Hepatocyte (in vitro differentiated cells): Measurements from ENCODE around the gene RLF. TPM values are rescaled to one million over a fixed set of nuclear protein-coding genes. Genes with fewer than 3 reads are reported as not detected.

Experiments used
- DNase-seq: peaks from one replicate; pipeline ENCODE4 v3.0.0-alpha.2; 2016; ENCODE audit warnings: low spot score
- H2AFZ ChIP-seq: fragments of 200-600 bp; sonication (generic); 2 replicates; pipeline ENCODE4 v1.6.0; 2016; ENCODE audit warnings: antibody characterized with exemption, mild to moderate bottlenecking
- H3K27ac ChIP-seq: fragments of 200-600 bp; sonication (generic); 2 replicates; pipeline ENCODE4 v1.5.1; 2016; ENCODE audit warnings: mild to moderate bottlenecking
- H3K27me3 ChIP-seq: fragments of 200-600 bp; sonication (generic); 2 replicates; pipeline ENCODE4 v1.6.1; 2016
- H3K36me3 ChIP-seq: fragments of 200-600 bp; sonication (generic); replicated peaks from 2 replicates; pipeline ENCODE4 v1.5.1; 2016; ENCODE audit warnings: low read depth; ENCODE audit not compliant: insufficient read depth
- H3K4me1 ChIP-seq: fragments of 200-600 bp; sonication (generic); 2 replicates; pipeline ENCODE4 v1.5.1; 2016; ENCODE audit warnings: mild to moderate bottlenecking, moderate library complexity; ENCODE audit not compliant: insufficient read depth
- H3K4me2 ChIP-seq: fragments of 200-600 bp; sonication (generic); 2 replicates; pipeline ENCODE4 v1.6.0; 2016
- H3K4me3 ChIP-seq: fragments of 200-600 bp; sonication (generic); 2 replicates; pipeline ENCODE4 v1.5.1; 2016; ENCODE audit warnings: mild to moderate bottlenecking
- H3K79me2 ChIP-seq: fragments of 200-600 bp; sonication (generic); 2 replicates; pipeline ENCODE4 v1.6.0; 2017; ENCODE audit warnings: mild to moderate bottlenecking
- H3K9me2 ChIP-seq: fragments of 200-600 bp; sonication (generic); replicated peaks from 2 replicates; pipeline ENCODE4 v1.6.0; 2017; ENCODE audit warnings: mild to moderate bottlenecking; ENCODE audit not compliant: insufficient read depth
- H3K9me3 ChIP-seq: fragments of 200-600 bp; sonication (generic); 2 replicates; pipeline ENCODE4 v1.5.1; 2016; ENCODE audit warnings: low read depth, mild to moderate bottlenecking
- H4K20me1 ChIP-seq: fragments of 200-600 bp; sonication (generic); 2 replicates; pipeline ENCODE4 v1.6.0; 2016; ENCODE audit warnings: mild to moderate bottlenecking; ENCODE audit not compliant: insufficient read depth, poor library complexity, severe bottlenecking
- CTCF ChIP-seq: fragments of 200-600 bp; sonication (generic); IDR thresholded peaks from 2 replicates; pipeline ENCODE4 v1.5.1; 2016; ENCODE audit warnings: antibody characterized with exemption, mild to moderate bottlenecking; ENCODE audit not compliant: poor library complexity
- EZH2 ChIP-seq: fragments of 200-600 bp; sonication (generic); IDR thresholded peaks from 2 replicates; pipeline ENCODE4 v1.6.1; 2016; ENCODE audit warnings: antibody characterized with exemption, mild to moderate bottlenecking, borderline replicate concordance
- EZH2phosphoT487 ChIP-seq: fragments of 200-600 bp; sonication (generic); IDR thresholded peaks from one replicate; pipeline ENCODE4 v1.6.1; 2018; ENCODE audit warnings: antibody characterized with exemption, mild to moderate bottlenecking, low read depth, moderate library complexity; ENCODE audit not compliant: unreplicated experiment, severe bottlenecking
- WGBS: methylation state at CpG from one replicate; pipeline ENCODE4 v1.1.6; 2016; ENCODE audit warnings: low lambda C conversion rate; ENCODE audit errors: missing lambda C conversion rate; 5-methylcytosine and 5-hydroxymethylcytosine counted together
- polyA plus RNA-seq: library from polyadenylated mRNA; unstranded; fragments of >200 nt; fragmentation: Nextera tagmentation; extraction: Ambion mirVana; gene quantifications from 2 replicates; pipeline ENCODE4 v1.2.1, GENCODE V29; 2016
- total RNA-seq: library from RNA; depleted of rRNA; stranded (reverse); fragments of >200 nt; gene quantifications from 2 replicates; pipeline ENCODE4 v1.2.3, GENCODE V29; 2014

The RLF gene
- total and polyA plus RNA-seq, 2 experiments from 2014 or later: 3.9 to 18.8 TPM

- peaks cover 5% of the 10 kb centered on the region for H3K79me2 ChIP-seq
- H4K20me1 ChIP-seq: no peaks in the 10 kb centered on the region
- TF ChIP-seq CTCF: no peak
- WGBS: 93% methylated on average over 4 of the region's 4 CpGs
- no peaks in the 10 kb centered on the region for H3K27me3 ChIP-seq
- H3K9me2 ChIP-seq: no peaks in the 10 kb centered on the region
- no peak overlapping the region for H3K4me3 ChIP-seq
- H3K27ac ChIP-seq: no peak overlapping the region
- H3K9me3 ChIP-seq: no peaks in the 10 kb centered on the region
- H3K4me1 ChIP-seq: no peaks in the 10 kb centered on the region
- no peak overlapping the region for H2AFZ ChIP-seq
- H3K4me2 ChIP-seq: no peak overlapping the region
- H3K36me3 ChIP-seq: no peaks in the 10 kb centered on the region
- DNase-seq: no peak
Observed at GRCh38 chr1:40273547-40274166, 112.5 kb downstream of the RLF start.

- H3K4me2 ChIP-seq: no peak overlapping the region
- H3K4me3 ChIP-seq: no peak overlapping the region
- H3K9me3 ChIP-seq: no peaks in the 10 kb centered on the region
- 96% methylated on average over 2 of the region's 2 CpGs for WGBS
- no peak overlapping the region for H2AFZ ChIP-seq
- H3K27me3 ChIP-seq: no peaks in the 10 kb centered on the region
- H3K27ac ChIP-seq: no peak overlapping the region
- no peaks in the 10 kb centered on the region for H3K9me2 ChIP-seq
- peaks cover 5% of the 10 kb centered on the region for H3K79me2 ChIP-seq
- TF ChIP-seq CTCF: no peak
- TF ChIP-seq EZH2phosphoT487: no peak
- TF ChIP-seq EZH2: no peak
- H3K4me1 ChIP-seq: no peaks in the 10 kb centered on the region
- no peaks in the 10 kb centered on the region for H4K20me1 ChIP-seq
- no peaks in the 10 kb centered on the region for H3K36me3 ChIP-seq
- DNase-seq: no peak
Observed at GRCh38 chr1:40274331-40274730, 113.1 kb downstream of the RLF start.

- no peaks in the 10 kb centered on the region for H3K4me1 ChIP-seq
- no peak overlapping the region for H3K27ac ChIP-seq
- no peaks in the 10 kb centered on the region for H3K9me3 ChIP-seq
- no peaks in the 10 kb centered on the region for H4K20me1 ChIP-seq
- TF ChIP-seq EZH2 (no peak), EZH2phosphoT487 (no peak), CTCF (no peak)
- no peak overlapping the region for H3K4me2 ChIP-seq
- DNase-seq: no peak
- H3K9me2 ChIP-seq: no peaks in the 10 kb centered on the region
- no peaks in the 10 kb centered on the region for H3K36me3 ChIP-seq
- H2AFZ ChIP-seq: no peak overlapping the region
- no peaks in the 10 kb centered on the region for H3K27me3 ChIP-seq
- no peak overlapping the region for H3K4me3 ChIP-seq
- peaks cover 2% of the 10 kb centered on the region for H3K79me2 ChIP-seq
- 99% methylated on average over 3 of the region's 3 CpGs for WGBS
Observed at GRCh38 chr1:40276122-40276521, 114.9 kb downstream of the RLF start.

GRCh38 chr1:40281853-40282252 is 120.7 kb downstream of the RLF start:
- Histone ChIP-seq H3K4me3 (no peak overlapping the region), H3K27me3 (no peaks in the 10 kb centered on the region), H3K9me2 (no peaks in the 10 kb centered on the region), H3K4me2 (no peak overlapping the region), H4K20me1 (no peaks in the 10 kb centered on the region), H3K79me2 (peaks cover 2% of the 10 kb centered on the region), H3K9me3 (no peaks in the 10 kb centered on the region), H3K36me3 (no peaks in the 10 kb centered on the region), H2AFZ (no peak overlapping the region), H3K27ac (no peak overlapping the region), H3K4me1 (no peaks in the 10 kb centered on the region)
- WGBS: 72% methylated on average over 2 of the region's 2 CpGs
- TF ChIP-seq EZH2phosphoT487: no peak
- TF ChIP-seq EZH2: no peak
- TF ChIP-seq CTCF: no peak
- no peak for DNase-seq
